ENCODE results near the gene METTL22.

METTL22 gene

GRCh38 chr16:8625491-8626087, 4.1 kb downstream of the METTL22 start:
- TF ChIP-seq CTCF (IDR thresholded peaks at IDR 0.05; ENCODE audit: poor library complexity, severe bottlenecking) = no peak
- H3K36me3 ChIP-seq (ENCODE audit: low read depth) = peaks cover 68% of the 10 kb centered on the region
- H3K4me3 ChIP-seq (ENCODE audit: severe bottlenecking) = no peak overlapping the region
- H3K4me1 ChIP-seq (ENCODE audit: insufficient read depth, poor library complexity, severe bottlenecking) = peaks cover 14% of the 10 kb centered on the region
- no peaks in the 10 kb centered on the region for H3K9me3 ChIP-seq (ENCODE audit: severe bottlenecking)
- no peaks in the 10 kb centered on the region for H3K27me3 ChIP-seq (ENCODE audit: insufficient read depth, poor library complexity, severe bottlenecking)
- H3K27ac ChIP-seq (ENCODE audit: poor library complexity, severe bottlenecking) = no peak overlapping the region
- ATAC-seq (ENCODE audit: low read depth) = no peak
- DNase-seq (ENCODE audit: low spot score) = no peak

- DNase-seq (ENCODE audit: low spot score) = no peak
- peaks cover 80% of the 10 kb centered on the region for H3K36me3 ChIP-seq (ENCODE audit: low read depth)
Observed at GRCh38 chr16:8626946-8627345, 5.4 kb downstream of the METTL22 start.

GRCh38 chr16:8627456-8627855, 6.0 kb downstream of the METTL22 start:
- Histone ChIP-seq H3K4me1 (ENCODE audit: insufficient read depth, poor library complexity, severe bottlenecking) (peaks cover 10% of the 10 kb centered on the region), H3K36me3 (ENCODE audit: low read depth) (peaks cover 85% of the 10 kb centered on the region)
- no peak for TF ChIP-seq CTCF (IDR thresholded peaks at IDR 0.05; ENCODE audit: poor library complexity, severe bottlenecking)

More at GRCh38 chr16:8626946-8627345, 5.4 kb downstream of the METTL22 start:
- ATAC-seq (ENCODE audit: low read depth) = no peak
- H3K4me3 ChIP-seq (ENCODE audit: severe bottlenecking) = no peak overlapping the region
- H3K27me3 ChIP-seq (ENCODE audit: insufficient read depth, poor library complexity, severe bottlenecking) = no peaks in the 10 kb centered on the region
- peaks cover 11% of the 10 kb centered on the region for H3K4me1 ChIP-seq (ENCODE audit: insufficient read depth, poor library complexity, severe bottlenecking)
- no peak overlapping the region for H3K27ac ChIP-seq (ENCODE audit: poor library complexity, severe bottlenecking)
- H3K9me3 ChIP-seq (ENCODE audit: severe bottlenecking) = no peaks in the 10 kb centered on the region
- TF ChIP-seq CTCF (IDR thresholded peaks at IDR 0.05; ENCODE audit: poor library complexity, severe bottlenecking) = no peak

GRCh38 chr16:8628981-8629725, 7.7 kb downstream of the METTL22 start:
- H3K27ac ChIP-seq (ENCODE audit: poor library complexity, severe bottlenecking) = no peak overlapping the region
- DNase-seq (ENCODE audit: low spot score) = no peak
- H3K4me3 ChIP-seq (ENCODE audit: severe bottlenecking) = no peak overlapping the region
- H3K36me3 ChIP-seq (ENCODE audit: low read depth) = peaks cover 90% of the 10 kb centered on the region
- no peak for ATAC-seq (ENCODE audit: low read depth)
- no peaks in the 10 kb centered on the region for H3K9me3 ChIP-seq (ENCODE audit: severe bottlenecking)
- no peaks in the 10 kb centered on the region for H3K4me1 ChIP-seq (ENCODE audit: insufficient read depth, poor library complexity, severe bottlenecking)
- TF ChIP-seq CTCF (IDR thresholded peaks at IDR 0.05; ENCODE audit: poor library complexity, severe bottlenecking) = no peak
- H3K27me3 ChIP-seq (ENCODE audit: insufficient read depth, poor library complexity, severe bottlenecking) = no peaks in the 10 kb centered on the region

More at GRCh38 chr16:8627456-8627855, 6.0 kb downstream of the METTL22 start:
- H3K27me3 ChIP-seq (ENCODE audit: insufficient read depth, poor library complexity, severe bottlenecking) = no peaks in the 10 kb centered on the region
- no peak for DNase-seq (ENCODE audit: low spot score)
- H3K9me3 ChIP-seq (ENCODE audit: severe bottlenecking) = no peaks in the 10 kb centered on the region
- no peak overlapping the region for H3K27ac ChIP-seq (ENCODE audit: poor library complexity, severe bottlenecking)
- no peak overlapping the region for H3K4me3 ChIP-seq (ENCODE audit: severe bottlenecking)
- ATAC-seq (ENCODE audit: low read depth) = no peak
